B cell (primary cell): Measurements from ENCODE around the gene TMEM30A. TPM values are rescaled to one million over a fixed set of nuclear protein-coding genes. Genes with fewer than 3 reads are reported as not detected.

ENCODE experiments used
- ATAC-seq: fragments of 200-7000 bp; cut with Tn5 transposase; one replicate; pipeline ENCODE4 v1.10.0; 2021; ENCODE audit warnings: low read depth, mild to moderate bottlenecking, moderate number of reproducible peaks, moderate library complexity
- CTCF ChIA-PET: fragments of 350-600 bp; sonication (Branson Sonifier 250); formaldehyde crosslinking; loops from one replicate; lab custom pipeline; 2021; ENCODE audit warnings: antibody characterized with exemption, inconsistent platforms; lab: Charles Lee
- POLR2A ChIA-PET: fragments of 350-600 bp; sonication (Branson Sonifier 250); formaldehyde crosslinking; loops from one replicate; lab custom pipeline; 2021; ENCODE audit warnings: antibody characterized with exemption; lab: Charles Lee
- DNase-seq: peaks from one replicate; pipeline ENCODE4 v3.0.0; 2013
- H2AFZ ChIP-seq: 2 replicates; pipeline ENCODE4 v1.6.1; 2012; ENCODE audit warnings: mild to moderate bottlenecking, low read depth, low read length; ENCODE audit not compliant: insufficient read depth, poor library complexity, severe bottlenecking
- H3K27ac ChIP-seq, 2 donors: 1 replicate in 1 of 2; 2 replicates in 1 of 2; pipeline ENCODE4 v1.5.1; 2012 to 2013; ENCODE audit warnings: low read length in 2 of 2, mild to moderate bottlenecking in 2 of 2, moderate library complexity in 1 of 2
- H3K27me3 ChIP-seq, 4 experiments: fragments of 200-600 bp in 1 of 4; sonication (generic) in 1 of 4; replicated peaks in 1 of 4; 1 replicate in 2 of 4; 2 replicates in 2 of 4; pipeline versions ENCODE4 v1.6.1 to v1.7.0; 2013 to 2016; ENCODE audit warnings: low read length in 3 of 4, mild to moderate bottlenecking in 2 of 4, mixed read lengths in 1 of 4, moderate library complexity in 1 of 4; ENCODE audit not compliant: insufficient read depth in 4 of 4, control insufficient read depth in 3 of 4; ENCODE audit errors: control extremely low read depth in 1 of 4
- H3K36me3 ChIP-seq, 2 experiments: replicated peaks in 1 of 2; 1 replicate in 1 of 2; 2 replicates in 1 of 2; pipeline versions ENCODE4 v1.6.1 to v1.7.1; 2013; ENCODE audit warnings: low read length in 1 of 2; ENCODE audit not compliant: insufficient read depth in 2 of 2, control insufficient read depth in 1 of 2; ENCODE audit errors: control extremely low read depth in 1 of 2, extremely low read depth in 1 of 2
- H3K4me1 ChIP-seq, 2 donors: fragments of 200-600 bp in 1 of 2; sonication (generic) in 1 of 2; 1 replicate in 1 of 2; 2 replicates in 1 of 2; pipeline versions ENCODE4 v1.5.1 to v1.6.1; 2013 to 2017; ENCODE audit warnings: low read length in 2 of 2; ENCODE audit not compliant: control insufficient read depth in 2 of 2, insufficient read depth in 2 of 2
- H3K4me2 ChIP-seq: replicated peaks from 2 replicates; pipeline ENCODE3; 2012; ENCODE audit warnings: mild to moderate bottlenecking, low read depth, low read length; ENCODE audit not compliant: poor library complexity, severe bottlenecking
- H3K4me3 ChIP-seq, 5 experiments: fragments of 200-600 bp in 1 of 5; sonication (generic) in 1 of 5; 1 replicate in 3 of 5; 2 replicates in 2 of 5; pipeline versions ENCODE4 v1.5.1 to v1.7.0; 2011 to 2016; ENCODE audit warnings: low read length in 4 of 5, mild to moderate bottlenecking in 4 of 5, low read depth in 2 of 5, control low read depth in 1 of 5, moderate library complexity in 1 of 5; ENCODE audit not compliant: insufficient read depth in 1 of 5; ENCODE audit errors: control extremely low read depth in 1 of 5, extremely low read depth in 1 of 5
- H3K79me2 ChIP-seq: fragments of 200-600 bp; sonication (generic); one replicate; pipeline ENCODE4 v1.6.0; 2016; ENCODE audit warnings: low read length; ENCODE audit not compliant: control insufficient read depth, insufficient read depth
- H3K9ac ChIP-seq: fragments of 200-600 bp; sonication (generic); 2 replicates; pipeline ENCODE4 v1.6.1; 2017; ENCODE audit warnings: mild to moderate bottlenecking, low read length, moderate library complexity
- H3K9me3 ChIP-seq, 3 donors: one replicate each; pipeline versions ENCODE4 v1.6.1 to v1.7.1; 2013; ENCODE audit warnings: low read length in 2 of 3; ENCODE audit not compliant: control insufficient read depth in 2 of 3, insufficient read depth in 1 of 3; ENCODE audit errors: control extremely low read depth in 1 of 3
- H4K20me1 ChIP-seq: 2 replicates; pipeline ENCODE4 v1.6.0; 2012; ENCODE audit warnings: mild to moderate bottlenecking, low read length; ENCODE audit not compliant: insufficient read depth, control insufficient read depth, poor library complexity, severe bottlenecking
- H3K27ac Mint-ChIP-seq: one replicate; pipeline ENCODE4 v1.8.0; 2021; ENCODE audit warnings: mixed read lengths
- H3K27me3 Mint-ChIP-seq: one replicate; pipeline ENCODE4 v1.8.0; 2021; ENCODE audit warnings: mixed read lengths
- H3K4me1 Mint-ChIP-seq: one replicate; pipeline ENCODE4 v1.8.0; 2021; ENCODE audit warnings: mixed read lengths
- H3K4me3 Mint-ChIP-seq: one replicate; pipeline ENCODE4 v1.8.0; 2021; ENCODE audit warnings: mixed read lengths
- H3K9me3 Mint-ChIP-seq: one replicate; pipeline ENCODE4 v1.8.0; 2022; ENCODE audit warnings: mixed read lengths; ENCODE audit not compliant: insufficient read depth
- CTCF ChIP-seq: fragments of 200-600 bp; IDR thresholded peaks from one replicate; pipeline ENCODE4 v1.8.0; 2022; ENCODE audit warnings: antibody characterized with exemption, mild to moderate bottlenecking
- EZH2 ChIP-seq: IDR thresholded peaks from 2 replicates; pipeline ENCODE4 v1.6.1; 2012; ENCODE audit warnings: borderline replicate concordance, low read depth, mild to moderate bottlenecking, moderate library complexity, low read length; ENCODE audit not compliant: insufficient read depth, poor library complexity, severe bottlenecking
- WGBS: methylation state at CpG from one replicate; pipeline ENCODE4 v1.1.5; 2013; ENCODE audit warnings: missing lambda C conversion rate; ENCODE audit not compliant: insufficient coverage; 5-methylcytosine and 5-hydroxymethylcytosine counted together
- intact Hi-C: fragments of 100-400 bp; cut with micrococcal nuclease; formaldehyde crosslinking; loops from one replicate; pipeline ENCODE4 v1.10.0; 2022
- polyA plus RNA-seq: library from polyadenylated mRNA; depleted of rRNA; stranded (reverse); fragments of >200 nt; gene quantifications from 2 replicates; pipeline ENCODE4 v1.2.3, GENCODE V29; 2012
- total RNA-seq, 2 donors: library from RNA; stranded (reverse); fragments of 120-200 nt in 1 of 2; gene quantifications; 1 replicate in 1 of 2; 2 replicates in 1 of 2; pipeline versions ENCODE4 v1.2.3 to v1.2.4, GENCODE V29; 2013 to 2022

The TMEM30A gene
- total and polyA plus RNA-seq, 2 donors (not counting 1 experiment from before 2014, with no cell fraction given) = 4.7 to 53.9 TPM

DNA sequence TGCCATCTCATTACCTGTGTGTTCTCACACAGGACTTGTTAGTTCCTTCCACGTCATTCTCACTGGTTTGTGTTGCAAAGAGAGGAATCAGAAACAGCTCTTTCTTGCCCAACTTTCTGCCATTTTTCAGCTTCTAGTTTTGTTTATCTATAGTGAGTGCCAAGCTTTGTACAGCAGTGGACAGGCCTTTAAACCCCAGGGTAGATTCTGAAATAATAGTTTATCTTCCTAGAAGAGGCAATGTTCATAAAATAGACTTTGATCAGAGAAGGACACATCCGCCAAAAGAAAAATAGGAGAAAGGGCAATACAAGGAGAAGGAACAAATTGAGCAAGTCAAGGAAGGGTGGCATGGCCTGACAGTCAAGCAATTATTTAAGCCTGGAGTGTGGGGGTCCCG, 17.7 kb upstream of the TMEM30A start:
- no peaks in the 10 kb centered on the region for H3K79me2 ChIP-seq
- H3K4me1 Mint-ChIP-seq = no peaks in the 10 kb centered on the region
- no peak for ATAC-seq

DNA sequence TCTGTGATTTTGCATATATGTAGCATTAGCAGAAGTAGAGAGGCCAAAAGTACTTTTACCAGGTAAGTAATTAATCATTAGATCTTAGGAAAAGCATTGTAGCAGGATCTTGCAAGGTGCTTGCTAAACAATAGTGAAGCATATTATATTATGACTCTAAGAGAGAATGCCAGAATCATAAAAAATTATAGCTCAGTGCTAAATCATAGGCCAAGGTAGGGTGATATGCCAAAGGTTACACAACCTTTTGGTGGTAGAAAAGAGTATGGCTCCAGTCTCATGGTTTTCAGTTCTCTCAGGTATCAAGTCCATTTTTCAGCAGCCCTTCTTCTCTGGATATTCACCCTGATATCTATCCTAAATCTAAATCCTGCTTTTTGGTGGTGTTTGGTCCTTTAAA, 16.9 kb upstream of the TMEM30A start:
- ATAC-seq (no peak), DNase-seq (no peak)
- intact Hi-C loops = no loop called here
- Mint-ChIP-seq H3K27ac (no peak overlapping the region), H3K27me3 (peaks cover 20% of the 10 kb centered on the region), H3K4me3 (no peak overlapping the region), H3K9me3 (no peaks in the 10 kb centered on the region), H3K4me1 (no peaks in the 10 kb centered on the region)
- Histone ChIP-seq H3K9ac (no peak overlapping the region), H3K4me1 (no peaks in the 10 kb centered on the region), H3K79me2 (no peaks in the 10 kb centered on the region), H2AFZ (no peak overlapping the region), H3K4me3 (no peak overlapping the region), H3K27ac (no peak overlapping the region), H3K4me2 (no peak overlapping the region), H3K27me3 (no peaks in the 10 kb centered on the region), H4K20me1 (no peaks in the 10 kb centered on the region), H3K9me3 (no peaks in the 10 kb centered on the region), H3K36me3 (no peaks in the 10 kb centered on the region)
- ChIA-PET POLR2A (no interaction called here), CTCF (no interaction called here)
- TF ChIP-seq EZH2 = no peak
- TF ChIP-seq CTCF = no peak

More for the DNA sequence above, 17.7 kb upstream of the TMEM30A start:
- DNase-seq = no peak
- H3K36me3 ChIP-seq = no peaks in the 10 kb centered on the region
- no peak overlapping the region for H3K27ac Mint-ChIP-seq
- intact Hi-C loops = no loop called here
- no peaks in the 10 kb centered on the region for H3K4me1 ChIP-seq
- no peaks in the 10 kb centered on the region for H3K9me3 ChIP-seq
- TF ChIP-seq EZH2 (no peak), CTCF (no peak)
- H3K9me3 Mint-ChIP-seq = no peaks in the 10 kb centered on the region
- no peaks in the 10 kb centered on the region for H3K27me3 ChIP-seq
- CTCF ChIA-PET = no interaction called here
- POLR2A ChIA-PET = no interaction called here
- H3K27me3 Mint-ChIP-seq = peaks cover 21% of the 10 kb centered on the region
- H3K4me2 ChIP-seq = no peak overlapping the region
- H2AFZ ChIP-seq = no peak overlapping the region
- no peak overlapping the region for H3K4me3 ChIP-seq
- no peaks in the 10 kb centered on the region for H4K20me1 ChIP-seq
- 100% methylated on average over 3 of the region's 3 CpGs for WGBS
- no peak overlapping the region for H3K9ac ChIP-seq
- H3K27ac ChIP-seq = no peak overlapping the region
- H3K4me3 Mint-ChIP-seq = no peak overlapping the region
